Activated CD4-positive, alpha-beta T cell treated with anti-CD3 and anti-CD28 coated beads, Interleukin-2, amount 10 ng/mL, durations not matched to agents 24 days and 14 days (primary cell): Measurements from ENCODE around the gene RNF214. TPM values are rescaled to one million over a fixed set of nuclear protein-coding genes. Genes with fewer than 3 reads are reported as not detected.
"Not testable (repeated sequence)": the region's sequence is repeated elsewhere in the genome, so short reads cannot be mapped to it uniquely, and the experiment has no call there.

Source experiments
- DNase-seq: peaks from one replicate; pipeline ENCODE4 v3.0.0; 2022
- H3K27ac Mint-ChIP-seq: one replicate; pipeline ENCODE4 v1.8.0; 2022; ENCODE audit warnings: mild to moderate bottlenecking, mixed read lengths
- H3K27me3 Mint-ChIP-seq: one replicate; pipeline ENCODE4 v1.8.0; 2022; ENCODE audit warnings: mixed read lengths
- H3K36me3 Mint-ChIP-seq: one replicate; pipeline ENCODE4 v1.8.0; 2022; ENCODE audit warnings: low read depth, mild to moderate bottlenecking, mixed read lengths
- H3K4me1 Mint-ChIP-seq: one replicate; pipeline ENCODE4 v1.8.0; 2021; ENCODE audit warnings: mixed read lengths
- H3K4me3 Mint-ChIP-seq: one replicate; pipeline ENCODE4 v1.8.0; 2022; ENCODE audit warnings: mild to moderate bottlenecking, moderate library complexity, mixed read lengths
- H3K9me3 Mint-ChIP-seq: one replicate; pipeline ENCODE4 v1.8.0; 2021; ENCODE audit warnings: mixed read lengths
- intact Hi-C: fragments of 100-400 bp; cut with micrococcal nuclease; formaldehyde crosslinking; loops from one replicate; pipeline ENCODE4 v1.15.1; 2023
- total RNA-seq: library from RNA; stranded (reverse); gene quantifications from 2 replicates; pipeline ENCODE4 v1.2.3, GENCODE V29; 2022

RNF214 gene
- total RNA-seq, 1 donor from 2014 or later, result 23.2 TPM

DNA sequence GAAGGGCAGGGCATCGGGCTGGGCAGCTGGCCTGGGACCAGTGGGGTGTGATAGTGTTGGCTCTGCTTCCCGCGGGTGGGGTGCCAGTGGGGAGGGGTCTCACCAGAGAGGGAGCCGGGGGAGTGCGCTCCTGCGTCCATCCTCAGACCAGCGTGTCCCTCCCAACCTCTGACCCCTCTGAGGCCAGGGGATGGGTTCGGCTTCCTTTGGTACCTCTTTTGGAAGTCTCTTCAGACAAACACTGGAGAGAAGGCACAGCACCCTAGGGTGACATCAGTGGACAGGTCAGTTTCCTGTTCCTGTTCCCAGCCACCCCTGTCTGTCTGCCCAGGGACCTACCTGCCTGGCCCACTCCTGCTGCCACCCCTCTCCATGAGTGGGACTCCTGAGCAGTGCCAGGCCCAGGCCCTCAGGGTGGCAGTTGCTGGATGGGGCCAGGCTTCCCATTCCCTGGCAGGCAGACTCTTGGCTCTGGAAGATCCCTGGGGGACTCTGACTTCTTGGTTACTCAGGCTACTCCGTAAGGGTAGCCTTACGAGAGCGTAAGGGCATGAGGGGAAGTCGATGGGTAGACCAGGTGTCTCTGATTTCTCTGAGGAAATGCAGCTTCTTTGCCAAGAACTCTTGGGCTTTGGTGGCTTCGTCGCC is 30.7 kb upstream of the RNF214 start:
- H3K4me1 Mint-ChIP-seq, result no peaks in the 10 kb centered on the region
- no peaks in the 10 kb centered on the region for H3K9me3 Mint-ChIP-seq

DNA sequence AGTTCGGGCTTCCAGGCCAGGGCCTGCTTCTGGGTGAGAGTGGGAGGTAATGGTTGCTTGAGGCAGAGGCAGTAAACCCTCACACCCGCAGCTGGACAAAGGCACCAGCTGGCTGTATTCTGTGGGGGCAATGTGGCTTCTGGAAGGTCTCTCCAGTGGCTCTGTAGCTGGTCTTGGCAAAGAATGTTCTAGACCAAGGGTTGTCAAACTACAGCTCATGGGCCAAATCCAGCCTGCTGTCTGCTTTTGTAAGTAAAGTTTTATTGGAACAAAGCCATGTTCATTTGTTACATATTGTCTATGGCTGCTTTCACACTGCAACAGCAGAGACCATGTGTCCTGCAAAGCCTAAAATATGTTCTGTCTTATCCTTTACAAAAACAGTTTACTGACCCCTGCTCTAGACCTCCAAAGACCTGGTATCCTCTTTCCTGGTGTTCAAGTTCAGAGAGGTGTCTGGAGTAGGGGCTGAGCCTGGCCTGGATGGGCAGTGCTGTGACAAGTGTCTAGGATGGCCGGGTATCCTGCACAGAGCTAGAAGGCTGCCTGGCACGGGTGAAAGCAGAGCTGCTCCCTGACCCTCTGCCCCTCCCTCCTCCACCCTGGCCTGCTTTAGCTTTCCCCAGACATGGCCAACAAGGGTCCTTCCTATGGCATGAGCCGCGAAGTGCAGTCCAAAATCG is 29.9 kb upstream of the RNF214 start:
- Mint-ChIP-seq H3K4me1 (no peaks in the 10 kb centered on the region), H3K36me3 (peaks cover 12% of the 10 kb centered on the region), H3K4me3 (no peak overlapping the region), H3K9me3 (no peaks in the 10 kb centered on the region), H3K27ac (no peak overlapping the region), H3K27me3 (no peaks in the 10 kb centered on the region)
- no peak for DNase-seq
- intact Hi-C loops, result no loop called here

More for the DNA sequence above, 30.7 kb upstream of the RNF214 start:
- H3K27me3 Mint-ChIP-seq, result no peaks in the 10 kb centered on the region
- H3K36me3 Mint-ChIP-seq, result peaks cover 12% of the 10 kb centered on the region
- no peak overlapping the region for H3K4me3 Mint-ChIP-seq
- H3K27ac Mint-ChIP-seq, result no peak overlapping the region
- intact Hi-C loops, result no loop called here
- no peak for DNase-seq

DNA sequence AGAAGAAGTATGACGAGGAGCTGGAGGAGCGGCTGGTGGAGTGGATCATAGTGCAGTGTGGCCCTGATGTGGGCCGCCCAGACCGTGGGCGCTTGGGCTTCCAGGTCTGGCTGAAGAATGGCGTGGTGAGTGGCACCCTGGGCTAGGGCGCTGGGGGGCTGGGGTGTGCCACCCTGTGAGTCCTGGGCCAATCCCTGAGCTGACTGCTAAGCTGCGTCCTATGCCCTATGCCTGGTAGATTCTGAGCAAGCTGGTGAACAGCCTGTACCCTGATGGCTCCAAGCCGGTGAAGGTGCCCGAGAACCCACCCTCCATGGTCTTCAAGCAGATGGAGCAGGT is 29.4 kb upstream of the RNF214 start:
- Mint-ChIP-seq H3K4me3 (no peak overlapping the region), H3K9me3 (no peaks in the 10 kb centered on the region), H3K27ac (no peak overlapping the region), H3K27me3 (no peaks in the 10 kb centered on the region), H3K36me3 (peaks cover 12% of the 10 kb centered on the region), H3K4me1 (no peaks in the 10 kb centered on the region)
- intact Hi-C loops, result no loop called here
- DNase-seq, result no peak

DNA sequence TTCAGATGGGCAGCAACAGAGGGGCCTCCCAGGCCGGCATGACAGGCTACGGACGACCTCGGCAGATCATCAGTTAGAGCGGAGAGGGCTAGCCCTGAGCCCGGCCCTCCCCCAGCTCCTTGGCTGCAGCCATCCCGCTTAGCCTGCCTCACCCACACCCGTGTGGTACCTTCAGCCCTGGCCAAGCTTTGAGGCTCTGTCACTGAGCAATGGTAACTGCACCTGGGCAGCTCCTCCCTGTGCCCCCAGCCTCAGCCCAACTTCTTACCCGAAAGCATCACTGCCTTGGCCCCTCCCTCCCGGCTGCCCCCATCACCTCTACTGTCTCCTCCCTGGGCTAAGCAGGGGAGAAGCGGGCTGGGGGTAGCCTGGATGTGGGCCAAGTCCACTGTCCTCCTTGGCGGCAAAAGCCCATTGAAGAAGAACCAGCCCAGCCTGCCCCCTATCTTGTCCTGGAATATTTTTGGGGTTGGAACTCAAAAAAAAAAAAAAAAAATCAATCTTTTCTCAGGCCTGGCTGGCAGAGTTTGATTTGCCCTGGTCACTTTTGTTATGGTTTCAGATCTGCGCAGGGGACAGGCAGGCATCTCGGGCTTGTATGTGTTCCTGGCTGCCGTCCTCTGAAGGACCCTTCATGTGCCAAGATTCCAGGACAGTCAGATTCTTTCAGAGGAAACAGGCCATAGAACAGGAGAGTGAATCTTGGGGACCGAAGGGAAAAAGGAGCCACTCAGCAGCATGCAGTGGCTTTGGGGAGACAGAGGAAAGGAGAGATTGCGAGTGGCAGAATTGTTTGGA is 28.0 kb upstream of the RNF214 start:
- Mint-ChIP-seq H3K27ac (peak overlapping the region; percentile 6), H3K9me3 (no peaks in the 10 kb centered on the region), H3K4me3 (no peak overlapping the region), H3K36me3 (peaks cover 16% of the 10 kb centered on the region), H3K4me1 (no peaks in the 10 kb centered on the region), H3K27me3 (no peaks in the 10 kb centered on the region)
- intact Hi-C loops, result no loop called here
- DNase-seq, result no peak

DNA sequence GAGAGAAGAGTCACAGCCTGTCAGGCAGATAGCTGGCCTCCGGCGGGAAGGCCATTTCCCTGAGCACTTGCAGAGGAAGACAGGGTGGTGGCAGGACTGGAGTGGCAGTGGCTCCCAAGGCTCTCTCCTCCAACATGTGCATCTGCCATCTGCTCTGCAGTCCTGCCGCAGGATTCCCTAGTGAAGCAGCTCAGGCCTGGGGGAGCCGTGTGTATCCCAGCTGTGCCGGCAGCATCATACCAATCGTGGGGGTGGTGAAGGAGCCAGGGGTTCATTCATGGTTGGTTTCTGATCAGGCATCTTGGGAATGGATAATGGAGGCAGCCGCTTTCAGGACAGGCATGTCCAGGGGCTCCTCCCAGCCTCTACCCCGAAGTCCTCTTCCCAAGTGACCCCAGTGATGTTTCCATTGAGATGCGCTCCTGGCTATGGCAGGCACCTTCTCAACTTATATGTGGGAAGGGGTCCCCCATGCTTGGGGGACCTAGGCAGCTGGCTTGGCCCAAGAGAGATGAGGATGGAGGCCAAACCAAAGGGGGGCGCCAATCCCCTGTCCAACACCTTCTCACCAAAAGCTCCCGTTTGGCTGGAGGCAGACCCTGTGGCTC is 27.2 kb upstream of the RNF214 start:
- no peak overlapping the region for H3K27ac Mint-ChIP-seq
- H3K27me3 Mint-ChIP-seq, result no peaks in the 10 kb centered on the region
- no peaks in the 10 kb centered on the region for H3K9me3 Mint-ChIP-seq
- H3K4me3 Mint-ChIP-seq, result no peak overlapping the region
- DNase-seq, result no peak
- intact Hi-C loops, result no loop called here
- H3K4me1 Mint-ChIP-seq, result peaks cover 3% of the 10 kb centered on the region
- peaks cover 23% of the 10 kb centered on the region for H3K36me3 Mint-ChIP-seq

DNA sequence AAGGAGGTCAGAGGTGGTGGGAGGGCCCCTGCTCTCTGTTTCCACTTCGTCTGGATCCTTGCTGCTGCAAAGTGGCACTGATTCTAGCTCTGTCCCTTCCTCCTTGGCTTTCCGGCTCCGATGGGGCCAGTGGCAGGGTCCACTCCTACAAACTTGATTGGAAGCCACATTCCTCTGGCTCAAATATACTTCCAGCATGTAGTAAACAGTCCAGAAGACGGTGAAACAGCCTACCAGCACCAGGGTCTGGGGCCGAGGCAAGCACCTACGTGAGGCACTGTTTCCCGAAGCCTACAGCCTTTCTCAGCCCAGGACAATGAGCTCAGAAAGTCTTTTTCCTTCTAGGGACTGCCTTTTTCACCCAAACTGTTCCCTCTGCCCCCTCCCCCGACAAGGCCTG is 26.4 kb upstream of the RNF214 start:
- H3K9me3 Mint-ChIP-seq, H3K27me3 Mint-ChIP-seq, DNase-seq, H3K27ac Mint-ChIP-seq, H3K4me1 Mint-ChIP-seq, intact Hi-C loops, H3K4me3 Mint-ChIP-seq: not testable (repeated sequence)
- H3K36me3 Mint-ChIP-seq, result peaks cover 23% of the 10 kb centered on the region

DNA sequence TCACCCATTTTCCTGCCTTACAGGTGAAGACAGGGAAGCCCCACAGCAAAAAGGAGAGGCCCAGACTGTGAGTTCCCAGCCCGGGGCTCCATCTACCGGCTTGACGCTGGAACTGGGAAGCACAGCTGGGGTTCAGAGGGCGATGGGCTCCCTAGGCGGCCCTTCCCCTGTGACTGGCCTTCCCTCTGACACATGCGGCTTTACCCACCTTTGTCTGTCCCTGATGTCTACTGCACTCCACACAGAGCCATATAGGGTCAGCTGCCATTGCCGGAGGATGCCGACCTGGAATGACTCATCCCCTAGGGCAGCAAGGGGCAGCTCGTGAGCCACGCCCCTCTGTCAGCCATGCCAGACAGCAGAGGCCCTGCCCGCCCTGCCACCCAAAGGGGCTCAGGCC is 25.6 kb upstream of the RNF214 start:
- H3K27me3 Mint-ChIP-seq, intact Hi-C loops: not testable (repeated sequence)

DNA sequence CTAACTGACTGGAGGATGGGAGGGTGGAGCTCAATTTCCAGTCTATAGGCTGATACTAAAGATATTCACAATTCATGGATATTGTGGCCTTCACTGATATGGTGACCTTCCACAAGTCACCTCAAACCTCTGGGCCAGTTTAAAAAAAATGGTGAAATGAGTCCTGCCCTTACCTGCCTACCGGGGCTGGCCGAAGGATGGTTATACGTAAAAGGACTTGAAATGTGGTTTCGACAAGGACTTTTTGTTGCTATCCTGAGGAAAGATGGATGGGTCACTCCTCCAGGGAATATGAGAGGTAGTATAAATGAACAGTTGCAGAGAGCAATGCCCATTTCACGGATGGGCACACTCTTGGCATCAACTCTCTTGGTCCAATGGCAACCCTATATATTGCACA is 25.0 kb upstream of the RNF214 start:
- DNase-seq, H3K27ac Mint-ChIP-seq, H3K9me3 Mint-ChIP-seq, H3K4me3 Mint-ChIP-seq, H3K27me3 Mint-ChIP-seq, H3K4me1 Mint-ChIP-seq, intact Hi-C loops: not testable (repeated sequence)
- H3K36me3 Mint-ChIP-seq, result peaks cover 32% of the 10 kb centered on the region

More for the DNA sequence above, 25.6 kb upstream of the RNF214 start:
- H3K9me3 Mint-ChIP-seq, H3K27ac Mint-ChIP-seq, H3K4me1 Mint-ChIP-seq, DNase-seq, H3K4me3 Mint-ChIP-seq: not testable (repeated sequence)
- H3K36me3 Mint-ChIP-seq, result peaks cover 29% of the 10 kb centered on the region

DNA sequence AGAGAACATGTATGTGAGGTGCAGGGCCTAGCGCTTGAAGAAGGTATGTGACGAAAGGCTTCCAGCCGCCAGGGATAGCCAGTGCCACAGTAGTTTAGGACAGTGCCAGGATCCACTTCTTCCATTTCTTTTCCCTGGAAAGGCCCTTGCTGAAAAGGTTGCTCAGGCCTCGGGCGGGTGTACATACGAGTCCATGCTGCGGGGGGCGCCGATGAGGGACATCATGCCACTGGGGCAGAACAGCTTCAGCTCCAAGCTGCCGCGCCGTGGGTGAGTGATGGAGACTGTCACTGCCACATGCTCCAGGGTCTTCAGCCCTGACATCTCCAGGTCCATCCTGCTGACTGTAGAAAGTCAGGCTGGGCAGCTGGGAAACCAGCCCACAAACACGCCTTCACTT is 23.8 kb upstream of the RNF214 start:
- intact Hi-C loops, result not testable (repeated sequence)

DNA sequence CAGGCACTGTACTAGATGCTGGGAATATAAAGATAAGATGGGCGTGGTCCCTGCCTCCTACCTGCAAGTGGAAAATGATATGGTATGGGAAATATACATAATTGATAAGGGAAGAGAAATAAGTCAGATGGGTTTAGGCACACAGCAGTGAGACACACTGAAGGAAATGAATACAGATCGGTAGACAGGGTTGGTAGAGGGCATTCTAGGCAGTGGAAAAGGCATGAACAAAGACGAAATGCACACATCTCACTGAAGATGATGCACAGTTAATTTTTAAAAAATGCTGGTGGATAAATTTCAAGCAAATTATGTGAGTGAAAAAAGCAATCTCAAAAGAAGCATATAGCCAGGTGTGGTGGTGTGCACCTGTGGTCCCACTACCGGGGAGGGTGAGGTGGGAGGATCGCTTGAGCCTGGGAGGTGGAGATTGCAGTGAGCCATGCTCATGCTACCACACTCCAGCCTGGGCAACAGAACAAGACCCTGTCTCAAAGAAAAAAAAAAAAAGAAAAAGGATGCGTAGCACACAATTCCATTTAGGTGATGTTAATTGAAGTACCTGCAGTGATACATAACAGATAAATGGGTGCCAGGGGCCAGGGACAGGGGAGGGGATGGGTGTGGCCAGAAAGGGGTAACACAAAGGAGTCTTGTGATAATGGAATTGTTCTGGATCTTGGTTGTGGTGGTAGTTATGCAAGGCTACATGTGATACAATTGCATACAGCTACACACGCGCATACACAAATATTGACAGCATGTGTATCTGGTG is 22.9 kb upstream of the RNF214 start:
- H3K9me3 Mint-ChIP-seq, H3K27ac Mint-ChIP-seq, H3K4me1 Mint-ChIP-seq, intact Hi-C loops, DNase-seq, H3K4me3 Mint-ChIP-seq, H3K27me3 Mint-ChIP-seq: not testable (repeated sequence)
- peaks cover 45% of the 10 kb centered on the region for H3K36me3 Mint-ChIP-seq

More for the DNA sequence above, 23.8 kb upstream of the RNF214 start:
- H3K4me1 Mint-ChIP-seq, H3K9me3 Mint-ChIP-seq, H3K27ac Mint-ChIP-seq, H3K4me3 Mint-ChIP-seq, DNase-seq, H3K27me3 Mint-ChIP-seq: not testable (repeated sequence)
- H3K36me3 Mint-ChIP-seq, result peaks cover 41% of the 10 kb centered on the region

DNA sequence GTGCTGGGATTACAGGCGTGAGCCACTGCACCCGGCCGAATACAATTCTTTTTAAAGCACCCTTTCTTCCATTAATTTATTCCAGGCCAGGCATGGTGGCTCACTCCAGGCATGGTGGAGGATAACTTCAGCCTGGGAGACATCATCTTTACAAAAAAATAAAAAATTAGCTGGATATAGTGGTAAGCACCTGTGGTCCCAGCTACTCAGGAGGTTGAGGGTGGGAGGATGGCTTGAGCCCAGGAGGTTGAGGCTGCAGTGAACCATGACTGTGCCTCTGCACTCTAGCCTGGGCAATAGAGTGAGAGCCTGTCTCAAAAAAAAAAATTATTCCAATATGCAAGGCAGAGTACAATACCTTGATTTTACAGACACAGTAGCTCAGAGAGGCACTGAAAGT is 21.9 kb upstream of the RNF214 start:
- no peak for DNase-seq
- Mint-ChIP-seq H3K27me3 (no peaks in the 10 kb centered on the region), H3K4me1 (peaks cover 5% of the 10 kb centered on the region), H3K4me3 (no peak overlapping the region), H3K36me3 (peaks cover 40% of the 10 kb centered on the region), H3K27ac (no peak overlapping the region), H3K9me3 (no peaks in the 10 kb centered on the region)
- intact Hi-C loops, result no loop called here

DNA sequence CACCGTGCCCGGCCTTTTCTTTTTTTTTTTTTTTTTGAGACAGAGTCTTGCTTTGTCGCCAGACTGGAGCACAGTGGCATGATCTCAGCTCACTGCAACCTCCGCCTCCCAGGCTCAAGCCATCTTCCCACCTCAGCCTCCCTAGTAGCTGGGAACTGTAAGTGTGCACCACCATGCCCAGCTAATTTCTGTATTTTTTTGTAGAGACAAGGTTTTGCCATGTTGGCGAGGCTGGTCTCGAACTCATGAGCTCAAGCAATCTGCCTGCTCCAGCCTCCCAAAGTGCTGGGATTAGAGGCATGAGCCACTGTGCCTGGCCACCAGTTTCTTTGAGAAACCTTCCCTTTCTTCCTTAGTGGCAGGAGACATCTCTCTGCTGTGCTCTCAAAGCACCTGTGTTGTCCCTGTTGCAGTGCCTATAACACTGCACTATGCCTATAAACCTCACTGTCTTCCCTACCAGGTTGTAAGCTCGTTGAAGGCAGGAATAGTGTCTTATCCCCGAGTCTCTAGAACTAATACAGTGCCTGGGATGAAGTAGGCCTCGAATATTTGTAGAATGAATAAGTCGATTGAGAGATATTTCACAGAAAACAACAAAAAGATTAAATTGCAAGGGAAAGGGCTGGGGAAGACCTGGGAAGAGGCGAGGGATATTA is 19.6 kb upstream of the RNF214 start:
- Mint-ChIP-seq H3K9me3 (no peaks in the 10 kb centered on the region), H3K4me1 (peaks cover 6% of the 10 kb centered on the region), H3K27me3 (no peaks in the 10 kb centered on the region), H3K27ac (no peak overlapping the region), H3K36me3 (peaks cover 56% of the 10 kb centered on the region), H3K4me3 (no peak overlapping the region)
- no peak for DNase-seq
- intact Hi-C loops, result no loop called here

DNA sequence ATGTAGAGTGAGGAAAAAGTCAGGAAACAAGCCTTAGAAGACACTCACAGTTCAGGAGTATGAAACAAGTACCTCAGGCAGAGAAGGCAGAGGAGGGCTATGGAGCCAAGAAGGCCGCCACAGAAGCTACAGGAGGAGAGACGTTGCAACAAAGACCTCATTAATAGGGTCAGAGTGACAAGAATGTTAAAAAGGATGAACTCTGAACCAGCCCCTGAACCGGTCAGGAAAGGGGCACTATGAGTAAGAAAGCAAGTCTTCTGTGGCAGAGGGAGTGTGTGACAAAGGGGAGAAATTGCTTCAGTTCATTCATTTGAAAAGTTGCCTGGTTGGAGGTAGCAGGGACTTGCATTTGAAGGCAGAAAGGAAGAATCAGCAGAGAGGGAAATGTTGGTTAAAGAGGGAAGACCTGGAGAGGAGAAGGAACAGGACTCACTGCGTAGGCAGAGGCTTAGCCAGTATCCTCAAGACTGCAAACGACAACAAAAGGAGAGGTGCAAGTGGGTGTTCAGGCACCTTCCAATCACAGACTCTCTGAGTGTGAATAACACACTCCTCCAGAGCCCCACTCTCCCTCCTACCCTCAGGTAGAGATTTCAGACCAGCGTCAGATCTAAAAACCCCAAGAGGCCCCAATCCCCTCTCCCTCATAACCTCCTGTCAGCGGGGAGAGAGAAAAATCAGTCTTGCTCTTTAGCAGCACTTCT is 17.9 kb upstream of the RNF214 start:
- H3K4me1 Mint-ChIP-seq, result peaks cover 6% of the 10 kb centered on the region
- no peak for DNase-seq
- H3K27ac Mint-ChIP-seq, result no peak overlapping the region
- H3K9me3 Mint-ChIP-seq, result no peaks in the 10 kb centered on the region
- H3K27me3 Mint-ChIP-seq, result no peaks in the 10 kb centered on the region
- H3K4me3 Mint-ChIP-seq, result no peak overlapping the region
- intact Hi-C loops, result no loop called here
- peaks cover 68% of the 10 kb centered on the region for H3K36me3 Mint-ChIP-seq
